Activated CD4-positive, alpha-beta memory T cell treated with anti-CD3 and anti-CD28 coated beads for 36 hours (primary cell): ENCODE data around the gene GABRB3. TPM values are rescaled to one million over a fixed set of nuclear protein-coding genes. Genes with fewer than 3 reads are reported as not detected.

Experiments used
- CTCF ChIA-PET: fragments of 350-600 bp; sonication (Branson Sonifier 250); formaldehyde crosslinking; loops from one replicate; lab custom pipeline; 2021; ENCODE audit warnings: antibody characterized with exemption, inconsistent platforms; lab: Charles Lee
- POLR2A ChIA-PET: fragments of 350-600 bp; sonication (Branson Sonifier 250); formaldehyde crosslinking; loops from one replicate; lab custom pipeline; 2021; ENCODE audit warnings: antibody characterized with exemption; lab: Charles Lee
- DNase-seq: peaks from one replicate; pipeline ENCODE4 v3.0.0-alpha.2; 2020
- H3K27ac Mint-ChIP-seq: one replicate; pipeline ENCODE4 v1.8.0; 2021; ENCODE audit warnings: mixed read lengths
- H3K27me3 Mint-ChIP-seq: one replicate; pipeline ENCODE4 v1.8.0; 2021; ENCODE audit warnings: mixed read lengths
- H3K36me3 Mint-ChIP-seq: one replicate; pipeline ENCODE4 v1.8.0; 2021; ENCODE audit warnings: mixed read lengths
- H3K4me1 Mint-ChIP-seq: one replicate; pipeline ENCODE4 v1.8.0; 2021; ENCODE audit warnings: low read depth, mixed read lengths
- H3K4me3 Mint-ChIP-seq: one replicate; pipeline ENCODE4 v1.8.0; 2021; ENCODE audit warnings: mild to moderate bottlenecking, mixed read lengths
- H3K9me3 Mint-ChIP-seq: one replicate; pipeline ENCODE4 v1.8.0; 2021; ENCODE audit warnings: mixed read lengths
- intact Hi-C: fragments of 100-400 bp; cut with micrococcal nuclease; formaldehyde crosslinking; loops from one replicate; pipeline ENCODE4 v1.15.1; 2023
- total RNA-seq, 2 experiments: library from RNA; stranded (reverse); gene quantifications; one replicate each; pipeline ENCODE4 v1.2.3, GENCODE V29; 2021

GABRB3 gene
- total RNA-seq, 2 experiments from 2014 or later, result 0.12 to 0.17 TPM

GRCh38 chr15:26771168-26771567 is 1.7 kb downstream of the GABRB3 start:
- H3K27me3 Mint-ChIP-seq, result peaks cover 25% of the 10 kb centered on the region
- no peaks in the 10 kb centered on the region for H3K9me3 Mint-ChIP-seq

GRCh38 chr15:26767169-26767670 is 5.6 kb downstream of the GABRB3 start:
- Mint-ChIP-seq H3K27ac (no peak overlapping the region), H3K4me3 (no peak overlapping the region), H3K27me3 (peaks cover 8% of the 10 kb centered on the region), H3K4me1 (no peaks in the 10 kb centered on the region), H3K36me3 (no peaks in the 10 kb centered on the region), H3K9me3 (peaks cover 4% of the 10 kb centered on the region)
- DNase-seq, result no peak
- ChIA-PET POLR2A (no interaction called here), CTCF (no interaction called here)
- intact Hi-C loops, result no loop called here

More at GRCh38 chr15:26771168-26771567, 1.7 kb downstream of the GABRB3 start:
- Mint-ChIP-seq H3K4me3 (no peak overlapping the region), H3K27ac (no peak overlapping the region), H3K4me1 (peaks cover 3% of the 10 kb centered on the region), H3K36me3 (peaks cover 2% of the 10 kb centered on the region)
- DNase-seq, result no peak
- POLR2A ChIA-PET, result no interaction called here
- intact Hi-C loops, result no loop called here
- CTCF ChIA-PET, result no interaction called here

- POLR2A ChIA-PET, result no interaction called here
- intact Hi-C loops, result no loop called here
Measured at GRCh38 chr15:26766262-26766661, 6.6 kb downstream of the GABRB3 start.

GRCh38 chr15:26759986-26760385 is 12.9 kb downstream of the GABRB3 start:
- POLR2A ChIA-PET, result no interaction called here
- Mint-ChIP-seq H3K4me1 (no peaks in the 10 kb centered on the region), H3K27ac (no peak overlapping the region), H3K27me3 (no peaks in the 10 kb centered on the region), H3K36me3 (no peaks in the 10 kb centered on the region), H3K9me3 (peaks cover 4% of the 10 kb centered on the region), H3K4me3 (no peak overlapping the region)
- CTCF ChIA-PET, result no interaction called here
- DNase-seq, result no peak
- intact Hi-C loops, result no loop called here

More at GRCh38 chr15:26766262-26766661, 6.6 kb downstream of the GABRB3 start:
- DNase-seq, result no peak
- Mint-ChIP-seq H3K36me3 (no peaks in the 10 kb centered on the region), H3K4me1 (no peaks in the 10 kb centered on the region), H3K27ac (no peak overlapping the region), H3K27me3 (peaks cover 2% of the 10 kb centered on the region), H3K4me3 (no peak overlapping the region), H3K9me3 (peaks cover 4% of the 10 kb centered on the region)
- CTCF ChIA-PET, result interaction anchor here (0.6 kb wide), 1 partner anchor 19 kb away, joined by 3 read pairs; no protein-coding TSS in a partner anchor

GRCh38 chr15:26758079-26758478 is 14.8 kb downstream of the GABRB3 start:
- no peak overlapping the region for H3K27ac Mint-ChIP-seq
- H3K9me3 Mint-ChIP-seq, result peaks cover 4% of the 10 kb centered on the region
- H3K4me3 Mint-ChIP-seq, result no peak overlapping the region
- ChIA-PET POLR2A (no interaction called here), CTCF (no interaction called here)
- DNase-seq, result no peak
- no peaks in the 10 kb centered on the region for H3K27me3 Mint-ChIP-seq
- H3K36me3 Mint-ChIP-seq, result no peaks in the 10 kb centered on the region
- intact Hi-C loops, result no loop called here
- H3K4me1 Mint-ChIP-seq, result no peaks in the 10 kb centered on the region

GRCh38 chr15:26757141-26757540 is 15.7 kb downstream of the GABRB3 start:
- POLR2A ChIA-PET, result no interaction called here
- Mint-ChIP-seq H3K27ac (no peak overlapping the region), H3K4me1 (no peaks in the 10 kb centered on the region), H3K9me3 (peaks cover 9% of the 10 kb centered on the region), H3K27me3 (no peaks in the 10 kb centered on the region), H3K4me3 (no peak overlapping the region), H3K36me3 (no peaks in the 10 kb centered on the region)
- intact Hi-C loops, result no loop called here
- CTCF ChIA-PET, result no interaction called here
- no peak for DNase-seq

GRCh38 chr15:26744894-26745293 is 28.0 kb downstream of the GABRB3 start:
- Mint-ChIP-seq H3K36me3 (no peaks in the 10 kb centered on the region), H3K9me3 (peaks cover 8% of the 10 kb centered on the region), H3K27ac (no peak overlapping the region), H3K27me3 (no peaks in the 10 kb centered on the region), H3K4me1 (no peaks in the 10 kb centered on the region), H3K4me3 (no peak overlapping the region)
- POLR2A ChIA-PET, result no interaction called here
- no peak for DNase-seq
- CTCF ChIA-PET, result no interaction called here
- intact Hi-C loops, result no loop called here

- H3K4me3 Mint-ChIP-seq, result no peak overlapping the region
- intact Hi-C loops, result no loop called here
- H3K4me1 Mint-ChIP-seq, result no peaks in the 10 kb centered on the region
- H3K27ac Mint-ChIP-seq, result no peak overlapping the region
- H3K9me3 Mint-ChIP-seq, result peaks cover 5% of the 10 kb centered on the region
- ChIA-PET POLR2A (no interaction called here), CTCF (no interaction called here)
- no peak for DNase-seq
- H3K36me3 Mint-ChIP-seq, result no peaks in the 10 kb centered on the region
- H3K27me3 Mint-ChIP-seq, result no peaks in the 10 kb centered on the region
Measured at GRCh38 chr15:26739791-26740190, 33.1 kb downstream of the GABRB3 start.

GRCh38 chr15:26738996-26739395 is 33.9 kb downstream of the GABRB3 start:
- Mint-ChIP-seq H3K27ac (no peak overlapping the region), H3K4me3 (no peak overlapping the region), H3K27me3 (no peaks in the 10 kb centered on the region), H3K36me3 (no peaks in the 10 kb centered on the region), H3K4me1 (no peaks in the 10 kb centered on the region), H3K9me3 (peaks cover 9% of the 10 kb centered on the region)
- ChIA-PET CTCF (no interaction called here), POLR2A (no interaction called here)
- intact Hi-C loops, result no loop called here
- DNase-seq, result no peak

- POLR2A ChIA-PET, result no interaction called here
Measured at GRCh38 chr15:26736502-26737248, 36.2 kb downstream of the GABRB3 start.

GRCh38 chr15:26731965-26732364 is 40.9 kb downstream of the GABRB3 start:
- intact Hi-C loops, result no loop called here
- ChIA-PET POLR2A (no interaction called here), CTCF (no interaction called here)
- Mint-ChIP-seq H3K36me3 (peaks cover 2% of the 10 kb centered on the region), H3K9me3 (peaks cover 24% of the 10 kb centered on the region), H3K27me3 (no peaks in the 10 kb centered on the region), H3K4me3 (no peak overlapping the region), H3K27ac (no peak overlapping the region), H3K4me1 (no peaks in the 10 kb centered on the region)
- no peak for DNase-seq

More at GRCh38 chr15:26736502-26737248, 36.2 kb downstream of the GABRB3 start:
- H3K27me3 Mint-ChIP-seq, result no peaks in the 10 kb centered on the region
- no peak overlapping the region for H3K4me3 Mint-ChIP-seq
- CTCF ChIA-PET, result no interaction called here
- H3K36me3 Mint-ChIP-seq, result peaks cover 2% of the 10 kb centered on the region
- intact Hi-C loops, result no loop called here
- no peaks in the 10 kb centered on the region for H3K4me1 Mint-ChIP-seq
- H3K9me3 Mint-ChIP-seq, result peaks cover 13% of the 10 kb centered on the region
- no peak for DNase-seq
- H3K27ac Mint-ChIP-seq, result no peak overlapping the region

GRCh38 chr15:26729581-26729980 is 43.3 kb downstream of the GABRB3 start:
- Mint-ChIP-seq H3K9me3 (peaks cover 26% of the 10 kb centered on the region), H3K36me3 (peaks cover 2% of the 10 kb centered on the region), H3K4me3 (no peak overlapping the region), H3K27me3 (no peaks in the 10 kb centered on the region), H3K4me1 (no peaks in the 10 kb centered on the region), H3K27ac (no peak overlapping the region)
- intact Hi-C loops, result no loop called here
- no peak for DNase-seq
- ChIA-PET CTCF (no interaction called here), POLR2A (no interaction called here)

- H3K9me3 Mint-ChIP-seq, result peaks cover 22% of the 10 kb centered on the region
- H3K4me3 Mint-ChIP-seq, result no peak overlapping the region
- no peak for DNase-seq
- CTCF ChIA-PET, result no interaction called here
- peaks cover 2% of the 10 kb centered on the region for H3K36me3 Mint-ChIP-seq
- POLR2A ChIA-PET, result no interaction called here
- no peaks in the 10 kb centered on the region for H3K27me3 Mint-ChIP-seq
- H3K4me1 Mint-ChIP-seq, result no peaks in the 10 kb centered on the region
- intact Hi-C loops, result no loop called here
- H3K27ac Mint-ChIP-seq, result no peak overlapping the region
Measured at GRCh38 chr15:26729030-26729429, 43.8 kb downstream of the GABRB3 start.
